GM23338 (cell line): ENCODE results near the gene LIPG. TPM values are rescaled to one million over a fixed set of nuclear protein-coding genes. Genes with fewer than 3 reads are reported as not detected.
A peak's percentile ranks its signal among the peaks of the same experiment; 100 is the strongest.

ENCODE experiments used
- ATAC-seq: fragments of 200-7000 bp; cut with Tn5 transposase; 3 replicates; pipeline ENCODE4 v1.9.1; 2020
- DNase-seq: peaks from one replicate; pipeline ENCODE4 v3.0.0-alpha.2; 2015; ENCODE audit warnings: low spot score
- H2AFZ ChIP-seq: fragments of 200-600 bp; sonication (generic); 2 replicates; pipeline ENCODE4 v1.8.0; 2016; ENCODE audit warnings: antibody characterized with exemption, mild to moderate bottlenecking, moderate library complexity
- H3F3A ChIP-seq: fragments of 200-600 bp; sonication (generic); replicated peaks from 2 replicates; pipeline ENCODE4 v1.8.0; 2017; ENCODE audit warnings: antibody characterized with exemption, mixed run types, low read depth
- H3K27ac ChIP-seq: fragments of 200-600 bp; sonication (generic); 2 replicates; pipeline ENCODE4 v1.6.1; 2016; ENCODE audit warnings: low read depth
- H3K27me3 ChIP-seq: fragments of 200-600 bp; sonication (generic); 2 replicates; pipeline ENCODE4 v1.8.0; 2016; ENCODE audit warnings: mild to moderate bottlenecking, mixed run types, moderate library complexity; ENCODE audit not compliant: insufficient read depth
- H3K36me3 ChIP-seq: fragments of 200-600 bp; sonication (generic); 2 replicates; pipeline ENCODE4 v1.8.0; 2016; ENCODE audit warnings: mild to moderate bottlenecking; ENCODE audit not compliant: insufficient read depth
- H3K4me1 ChIP-seq: fragments of 200-600 bp; sonication (generic); 2 replicates; pipeline ENCODE4 v1.8.0; 2016; ENCODE audit warnings: mild to moderate bottlenecking, moderate library complexity; ENCODE audit not compliant: insufficient read depth
- H3K4me2 ChIP-seq: fragments of 200-600 bp; sonication (generic); 2 replicates; pipeline ENCODE4 v1.7.1; 2017; ENCODE audit warnings: mixed run types
- H3K4me3 ChIP-seq: fragments of 200-600 bp; sonication (generic); 2 replicates; pipeline ENCODE4 v1.6.1; 2016; ENCODE audit warnings: mixed run types
- H3K79me2 ChIP-seq: fragments of 200-600 bp; sonication (generic); replicated peaks from 2 replicates; pipeline ENCODE4 v1.8.0; 2017; ENCODE audit warnings: mild to moderate bottlenecking; ENCODE audit not compliant: insufficient read depth
- H3K9me2 ChIP-seq: fragments of 200-600 bp; sonication (generic); 2 replicates; pipeline ENCODE4 v1.8.0; 2017; ENCODE audit not compliant: insufficient read depth
- H4K20me1 ChIP-seq: fragments of 200-600 bp; sonication (generic); replicated peaks from 2 replicates; pipeline ENCODE4 v1.8.0; 2017; ENCODE audit warnings: mild to moderate bottlenecking; ENCODE audit not compliant: insufficient read depth
- H3K27ac Mint-ChIP-seq: 2 replicates; pipeline ENCODE4 v1.8.0; 2020; ENCODE audit warnings: inconsistent platforms, mild to moderate bottlenecking, moderate library complexity, mixed read lengths
- H3K27me3 Mint-ChIP-seq: 3 replicates; pipeline ENCODE4 v1.8.0; 2022; ENCODE audit warnings: low read depth, mild to moderate bottlenecking, moderate library complexity, mixed read lengths, inconsistent platforms; ENCODE audit not compliant: insufficient read depth, poor library complexity
- H3K36me3 Mint-ChIP-seq: 3 replicates; pipeline ENCODE4 v1.8.0; 2021; ENCODE audit warnings: low read depth, mild to moderate bottlenecking, inconsistent platforms, moderate library complexity, mixed read lengths
- H3K4me1 Mint-ChIP-seq: 3 replicates; pipeline ENCODE4 v1.8.0; 2020; ENCODE audit warnings: mild to moderate bottlenecking, inconsistent platforms, mixed read lengths
- H3K4me3 Mint-ChIP-seq: 3 replicates; pipeline ENCODE4 v1.8.0; 2021; ENCODE audit warnings: moderate library complexity, mild to moderate bottlenecking, inconsistent platforms, mixed read lengths
- H3K9me3 Mint-ChIP-seq: 3 replicates; pipeline ENCODE4 v1.8.0; 2020; ENCODE audit warnings: moderate library complexity, mild to moderate bottlenecking, inconsistent platforms, mixed read lengths
- CREB1 ChIP-seq: fragments of 250-450 bp; sonication (Bioruptor Pico); IDR thresholded peaks from 2 replicates; pipeline ENCODE4 v1.5.0; 2020; ENCODE audit warnings: low read depth, mild to moderate bottlenecking, moderate library complexity
- CTCF ChIP-seq, 2 experiments: fragments of 200-600 bp in 1 of 2; sonication (generic) in 1 of 2; conservative IDR thresholded peaks; 2 replicates each; pipeline versions ENCODE4 v1.5.1 to v1.6.1; 2016 to 2017; ENCODE audit warnings: antibody characterized with exemption in 2 of 2, low read depth in 2 of 2, mild to moderate bottlenecking in 2 of 2, moderate library complexity in 1 of 2
- ETS1 ChIP-seq: IDR thresholded peaks from 2 replicates; pipeline ENCODE4 v1.6.1; 2016; ENCODE audit warnings: antibody characterized with exemption
- EZH2 ChIP-seq: fragments of 200-600 bp; sonication (generic); IDR thresholded peaks from one replicate; pipeline ENCODE4 v1.8.0; 2017; ENCODE audit warnings: antibody characterized with exemption, mild to moderate bottlenecking, low read depth; ENCODE audit not compliant: unreplicated experiment
- EZH2phosphoT487 ChIP-seq: fragments of 200-600 bp; sonication (generic); IDR thresholded peaks from one replicate; pipeline ENCODE4 v1.8.1; 2018; ENCODE audit warnings: antibody characterized with exemption; ENCODE audit not compliant: unreplicated experiment
- JUNB ChIP-seq: IDR thresholded peaks from one replicate; pipeline ENCODE4 v1.6.1; 2016; ENCODE audit warnings: antibody characterized with exemption; ENCODE audit not compliant: unreplicated experiment
- NANOG ChIP-seq: IDR thresholded peaks from 2 replicates; pipeline ENCODE4 v1.6.1; 2016; ENCODE audit warnings: antibody characterized with exemption, borderline replicate concordance
- POLR2AphosphoS5 ChIP-seq: IDR thresholded peaks from 2 replicates; pipeline ENCODE4 v1.6.1; 2016; ENCODE audit warnings: antibody characterized with exemption, low read depth
- REST ChIP-seq: IDR thresholded peaks from one replicate; pipeline ENCODE4 v1.6.1; 2018; ENCODE audit warnings: antibody characterized with exemption; ENCODE audit not compliant: unreplicated experiment
- STAT1 ChIP-seq: IDR thresholded peaks from one replicate; pipeline ENCODE4 v1.6.1; 2016; ENCODE audit warnings: antibody characterized with exemption; ENCODE audit not compliant: unreplicated experiment
- ZNF114 ChIP-seq: fragments of 250-450 bp; sonication (Bioruptor Pico); IDR thresholded peaks from 2 replicates; pipeline ENCODE4 v1.5.0; 2020; ENCODE audit warnings: mild to moderate bottlenecking, moderate library complexity
- ZNF331 ChIP-seq: fragments of 250-450 bp; sonication (Bioruptor Pico); IDR thresholded peaks from 2 replicates; pipeline ENCODE4 v1.5.0; 2020; ENCODE audit warnings: low read depth, mild to moderate bottlenecking, moderate library complexity
- ZNF462 ChIP-seq: fragments of 250-450 bp; sonication (Bioruptor Pico); IDR thresholded peaks from 2 replicates; pipeline ENCODE4 v1.5.0; 2020; ENCODE audit warnings: mild to moderate bottlenecking, moderate library complexity
- polyA plus RNA-seq: library from polyadenylated mRNA; unstranded; fragments of >200 nt; fragmentation: Nextera tagmentation; extraction: Ambion mirVana; gene quantifications from 2 replicates; pipeline ENCODE4 v1.2.1, GENCODE V29; 2016
- total RNA-seq: library from RNA; depleted of rRNA; stranded (reverse); fragments of >200 nt; shearing (Covaris generic); gene quantifications from 2 replicates; pipeline ENCODE4 v1.2.3, GENCODE V29; 2014

The LIPG gene
- total and polyA plus RNA-seq, 2 experiments from 2014 or later: 4.9 to 17.7 TPM

- ATAC-seq: no peak
- no peaks in the 10 kb centered on the region for H4K20me1 ChIP-seq
- peak overlapping the region; percentile 69 for H2AFZ ChIP-seq
- peaks cover 19% of the 10 kb centered on the region for H3K4me1 ChIP-seq
- Mint-ChIP-seq H3K9me3 (peaks cover 16% of the 10 kb centered on the region; the same call in 2 of the 3 replicates), H3K4me3 (no peak overlapping the region), H3K27me3 (peaks cover 10% of the 10 kb centered on the region), H3K27ac (no peak overlapping the region), H3K36me3 (peaks cover 4% of the 10 kb centered on the region; the same call in 1 of the 3 replicates), H3K4me1 (peaks cover 22% of the 10 kb centered on the region)
- no peak overlapping the region for H3K4me2 ChIP-seq
- no peak for DNase-seq
- no peaks in the 10 kb centered on the region for H3K27me3 ChIP-seq
- H3K79me2 ChIP-seq: no peaks in the 10 kb centered on the region
- no peak overlapping the region for H3K27ac ChIP-seq
- H3K9me2 ChIP-seq: peaks cover 3% of the 10 kb centered on the region; the same call in 1 of the 2 replicates
- TF ChIP-seq EZH2 (no peak), NANOG (no peak), POLR2AphosphoS5 (no peak), JUNB (no peak), ZNF331 (CRISPR knock-in tag) (no peak), CTCF (conservative IDR thresholded peaks at IDR 0.05; ENCODE audit: low read depth in 2 of 2) (no peak), ZNF114 (CRISPR knock-in tag) (no peak), STAT1 (no peak), CREB1 (no peak), ZNF462 (CRISPR knock-in tag) (no peak), EZH2phosphoT487 (no peak), REST (no peak), ETS1 (no peak)
- 0 out of 2 replicates have a peak, but pooled peaks cover 3% of the 10 kb centered on the region for H3K36me3 ChIP-seq
- H3F3A ChIP-seq: no peaks in the 10 kb centered on the region
- H3K4me3 ChIP-seq: no peak overlapping the region
These were observed 24.5 kb upstream of the LIPG start for GRCh38 chr18:49537232-49537896.
